ENCODE results near the gene DCXR. TPM values are rescaled to one million over a fixed set of nuclear protein-coding genes. Genes with fewer than 3 reads are reported as not detected.

DCXR gene
- total RNA-seq, 1 donor from 2014 or later = 36.5 TPM

- Histone ChIP-seq H3K9ac (no peak overlapping the region), H3K27ac (no peak overlapping the region), H3K27me3 (no peaks in the 10 kb centered on the region), H3K9me3 (ENCODE audit: low read depth) (no peaks in the 10 kb centered on the region), H2AFZ (replicated peaks) (no peak overlapping the region), H4K20me1 (ENCODE audit: low read depth) (no peaks in the 10 kb centered on the region), H3F3A (ENCODE audit: low read depth) (no peaks in the 10 kb centered on the region), H3K4me2 (no peak overlapping the region), H3K4me1 (peaks cover 6% of the 10 kb centered on the region), H3K4me3 (no peak overlapping the region), H3K79me2 (ENCODE audit: low read depth) (peaks cover 12% of the 10 kb centered on the region), H3K36me3 (no peaks in the 10 kb centered on the region)
- H3K27me3 Mint-ChIP-seq (ENCODE audit: insufficient read depth, low read depth) = peaks cover 3% of the 10 kb centered on the region
- TF ChIP-seq CTCF (IDR thresholded peaks at IDR 0.05) (no peak), EZH2phosphoT487 (IDR thresholded peaks at IDR 0.05) (no peak), EZH2 (IDR thresholded peaks at IDR 0.05) (no peak)
- peaks cover 10% of the 10 kb centered on the region for H3K4me1 Mint-ChIP-seq
- H3K4me3 Mint-ChIP-seq = no peak overlapping the region
- no peak for DNase-seq (ENCODE audit: low spot score)
- peaks cover 3% of the 10 kb centered on the region for H3K36me3 Mint-ChIP-seq
- no peaks in the 10 kb centered on the region for H3K9me3 Mint-ChIP-seq
- H3K27ac Mint-ChIP-seq = no peak overlapping the region
These were observed 24.8 kb upstream of the DCXR start for GRCh38 chr17:82062076-82062983.

GRCh38 chr17:82061047-82061925 is 23.8 kb upstream of the DCXR start:
- Histone ChIP-seq H3K36me3 (no peaks in the 10 kb centered on the region), H3K9me3 (ENCODE audit: low read depth) (no peaks in the 10 kb centered on the region), H3K4me2 (no peak overlapping the region), H2AFZ (replicated peaks) (no peak overlapping the region), H3K4me3 (no peak overlapping the region), H3K79me2 (ENCODE audit: low read depth) (peaks cover 12% of the 10 kb centered on the region), H3K27me3 (no peaks in the 10 kb centered on the region), H3K27ac (no peak overlapping the region), H4K20me1 (ENCODE audit: low read depth) (no peaks in the 10 kb centered on the region), H3F3A (ENCODE audit: low read depth) (no peaks in the 10 kb centered on the region), H3K4me1 (peaks cover 4% of the 10 kb centered on the region), H3K9ac (no peak overlapping the region)
- no peak for DNase-seq (ENCODE audit: low spot score)
- Mint-ChIP-seq H3K36me3 (peaks cover 3% of the 10 kb centered on the region), H3K27ac (no peak overlapping the region), H3K4me1 (peaks cover 7% of the 10 kb centered on the region), H3K9me3 (no peaks in the 10 kb centered on the region), H3K27me3 (ENCODE audit: insufficient read depth, low read depth) (peaks cover 3% of the 10 kb centered on the region), H3K4me3 (no peak overlapping the region)
- TF ChIP-seq EZH2phosphoT487 (IDR thresholded peaks at IDR 0.05) (no peak), EZH2 (IDR thresholded peaks at IDR 0.05) (no peak), CTCF (IDR thresholded peaks at IDR 0.05) (no peak)

- Histone ChIP-seq H3K4me2 (no peak overlapping the region), H3K9me3 (ENCODE audit: low read depth) (no peaks in the 10 kb centered on the region), H2AFZ (replicated peaks) (no peak overlapping the region), H3K27me3 (no peaks in the 10 kb centered on the region), H3K27ac (no peak overlapping the region), H3K36me3 (no peaks in the 10 kb centered on the region), H3K9ac (no peak overlapping the region), H3K79me2 (ENCODE audit: low read depth) (peaks cover 12% of the 10 kb centered on the region), H3F3A (ENCODE audit: low read depth) (no peaks in the 10 kb centered on the region), H4K20me1 (ENCODE audit: low read depth) (peaks cover 6% of the 10 kb centered on the region), H3K4me1 (no peaks in the 10 kb centered on the region), H3K4me3 (no peak overlapping the region)
- H3K27me3 Mint-ChIP-seq (ENCODE audit: insufficient read depth, low read depth) = no peaks in the 10 kb centered on the region
- peaks cover 4% of the 10 kb centered on the region for H3K4me1 Mint-ChIP-seq
- H3K27ac Mint-ChIP-seq = no peak overlapping the region
- TF ChIP-seq CTCF (IDR thresholded peaks at IDR 0.05) (no peak), EZH2phosphoT487 (IDR thresholded peaks at IDR 0.05) (no peak)
- peaks cover 3% of the 10 kb centered on the region for H3K36me3 Mint-ChIP-seq
- H3K4me3 Mint-ChIP-seq = no peak overlapping the region
- DNase-seq (ENCODE audit: low spot score) = no peak
- H3K9me3 Mint-ChIP-seq = no peaks in the 10 kb centered on the region
These were observed 23.1 kb upstream of the DCXR start for GRCh38 chr17:82060614-82061013.

All from neural progenitor cell (in vitro differentiated cells).